A673 (cell line): ENCODE measurements around the gene GTF2F1. TPM values are rescaled to one million over a fixed set of nuclear protein-coding genes. Genes with fewer than 3 reads are reported as not detected.
"Not testable (repeated sequence)": the region's sequence is repeated elsewhere in the genome, so short reads cannot be mapped to it uniquely, and the experiment has no call there.

Source experiments
- BruUV-seq: library from RNA; stranded (reverse); fragments of 400-500 nt; replicated peaks from 2 replicates; lab custom pipeline; 2021; lab: Mats Ljungman, UMichigan
- CTCF ChIA-PET: fragments of 300-600 bp; sonication (Branson Sonifier 250); formaldehyde crosslinking; loops from one replicate; lab custom pipeline; 2022; ENCODE audit warnings: antibody characterized with exemption; lab: Charles Lee
- POLR2A ChIA-PET: fragments of 300-600 bp; sonication (Branson Sonifier 250); formaldehyde crosslinking; loops from one replicate; lab custom pipeline; 2022; ENCODE audit warnings: antibody characterized with exemption; ENCODE audit not compliant: low non-redundant PET; lab: Charles Lee
- DNase-seq: peaks from one replicate; pipeline ENCODE4 v3.0.0-alpha.2; 2015; ENCODE audit warnings: low spot score
- H3K27ac ChIP-seq: fragments of 200-600 bp; sonication (generic); 2 replicates; pipeline ENCODE4 v1.5.1; 2016; ENCODE audit warnings: mixed run types, low read depth, mild to moderate bottlenecking, mixed read lengths, antibody characterized with exemption, low read length; ENCODE audit not compliant: poor library complexity, severe bottlenecking
- H3K27me3 ChIP-seq: fragments of 200-600 bp; sonication (generic); replicated peaks from 2 replicates; pipeline ENCODE4 v1.6.1; 2017; ENCODE audit warnings: mixed run types, low read depth, mild to moderate bottlenecking, mixed read lengths, antibody characterized with exemption, low read length; ENCODE audit not compliant: insufficient read depth, poor library complexity
- H3K36me3 ChIP-seq: fragments of 200-600 bp; sonication (generic); 2 replicates; pipeline ENCODE4 v1.6.1; 2016; ENCODE audit warnings: mixed run types, mild to moderate bottlenecking, mixed read lengths, antibody characterized with exemption, low read length; ENCODE audit not compliant: insufficient read depth, poor library complexity, severe bottlenecking
- H3K4me1 ChIP-seq: fragments of 200-600 bp; sonication (generic); 2 replicates; pipeline ENCODE4 v1.6.1; 2017; ENCODE audit warnings: mixed run types, mild to moderate bottlenecking, mixed read lengths, antibody characterized with exemption, low read length; ENCODE audit not compliant: insufficient read depth, poor library complexity, severe bottlenecking
- H3K4me3 ChIP-seq: fragments of 200-600 bp; sonication (generic); 2 replicates; pipeline ENCODE4 v1.5.1; 2016; ENCODE audit warnings: low read depth, mixed run types, mild to moderate bottlenecking, mixed read lengths, low read length; ENCODE audit not compliant: poor library complexity, severe bottlenecking
- H3K9me3 ChIP-seq: fragments of 200-600 bp; sonication (generic); 2 replicates; pipeline ENCODE4 v1.6.1; 2016; ENCODE audit warnings: mixed run types, low read depth, mild to moderate bottlenecking, mixed read lengths, antibody characterized with exemption, low read length; ENCODE audit not compliant: poor library complexity, severe bottlenecking
- CTCF ChIP-seq: fragments of 300-800, 200-600 bp; sonication (generic); conservative IDR thresholded peaks from 2 replicates; pipeline ENCODE4 v1.5.1; 2017; ENCODE audit warnings: low read depth, mild to moderate bottlenecking, antibody characterized with exemption, low read length, moderate library complexity, mixed read lengths
- EZH2 ChIP-seq: fragments of 200-600 bp; sonication (generic); IDR thresholded peaks from 2 replicates; pipeline ENCODE4 v1.6.1; 2017; ENCODE audit warnings: borderline replicate concordance, low read depth, mild to moderate bottlenecking, mixed read lengths, antibody characterized with exemption, low read length; ENCODE audit not compliant: poor library complexity, severe bottlenecking
- intact Hi-C: fragments of 100-400 bp; cut with micrococcal nuclease; formaldehyde crosslinking; loops from one replicate; pipeline ENCODE4 v1.10.0; 2022; ENCODE audit not compliant: unreplicated experiment
- total RNA-seq: library from RNA; stranded (reverse); gene quantifications from 2 replicates; pipeline ENCODE4 v1.2.3, GENCODE V29; 2021

The GTF2F1 gene
- total RNA-seq, 1 experiment from 2014 or later = 106 TPM

- H3K27me3 ChIP-seq = no peaks in the 10 kb centered on the region
- no peak for DNase-seq
- no peak overlapping the region for H3K27ac ChIP-seq
- H3K4me3 ChIP-seq = no peak overlapping the region
- no peaks in the 10 kb centered on the region for H3K36me3 ChIP-seq
- intact Hi-C loops = no loop called here
- POLR2A ChIA-PET = no interaction called here
- TF ChIP-seq EZH2 = no peak
- peak; percentile 56 for TF ChIP-seq CTCF
- BruUV-seq = no TSS peak
- no peaks in the 10 kb centered on the region for H3K9me3 ChIP-seq
- CTCF ChIA-PET = interaction anchor here (0.5 to 0.6 kb wide), 5 partner anchors 35 to 228 kb away, joined by 3 to 16 read pairs (median 5); no protein-coding TSS in a partner anchor
- no peaks in the 10 kb centered on the region for H3K4me1 ChIP-seq
These were observed 38.8 kb downstream of the GTF2F1 start for GRCh38 chr19:6354098-6354674.

- CTCF ChIA-PET = interaction anchor here (1.2 kb wide), 1 partner anchor 226 kb away, joined by 3 read pairs; no protein-coding TSS in a partner anchor
- DNase-seq = no peak
- H3K27me3 ChIP-seq = no peaks in the 10 kb centered on the region
- H3K27ac ChIP-seq = no peak overlapping the region
- intact Hi-C loops = no loop called here
- no peaks in the 10 kb centered on the region for H3K9me3 ChIP-seq
- no TSS peak for BruUV-seq
- POLR2A ChIA-PET = no interaction called here
- no peaks in the 10 kb centered on the region for H3K36me3 ChIP-seq
- H3K4me3 ChIP-seq = no peak overlapping the region
- H3K4me1 ChIP-seq = no peaks in the 10 kb centered on the region
- no peak for TF ChIP-seq EZH2
- TF ChIP-seq CTCF = no peak
These were observed 40.4 kb downstream of the GTF2F1 start for GRCh38 chr19:6352381-6353165.

GRCh38 chr19:6350688-6351087 lies 42.3 kb downstream of the GTF2F1 start:
- CTCF ChIA-PET = no interaction called here

GRCh38 chr19:6349271-6349670 lies 43.7 kb downstream of the GTF2F1 start:
- intact Hi-C loops, H3K27ac ChIP-seq, POLR2A ChIA-PET, CTCF ChIA-PET, H3K4me1 ChIP-seq, H3K27me3 ChIP-seq, H3K4me3 ChIP-seq, H3K36me3 ChIP-seq, H3K9me3 ChIP-seq, DNase-seq, BruUV-seq: not testable (repeated sequence)

More at GRCh38 chr19:6350688-6351087, 42.3 kb downstream of the GTF2F1 start:
- Histone ChIP-seq H3K9me3 (no peaks in the 10 kb centered on the region), H3K27ac (no peak overlapping the region), H3K36me3 (no peaks in the 10 kb centered on the region), H3K4me3 (no peak overlapping the region), H3K27me3 (no peaks in the 10 kb centered on the region), H3K4me1 (no peaks in the 10 kb centered on the region)
- intact Hi-C loops = no loop called here
- no peak for TF ChIP-seq EZH2
- POLR2A ChIA-PET = no interaction called here
- no peak for DNase-seq
- BruUV-seq = no TSS peak
